HEK293T (cell line): Measurements from ENCODE around the gene GFRA1.

Source experiments
- BHLHE40 ChIP-seq: fragments of 450-650 bp; IDR thresholded peaks from 2 replicates; pipeline ENCODE4 v1.6.1; 2016; ENCODE audit warnings: mild to moderate bottlenecking, moderate library complexity, borderline replicate concordance
- FOXM1 ChIP-seq: fragments of 450-650 bp; IDR thresholded peaks from 2 replicates; pipeline ENCODE4 v1.6.1; 2017; ENCODE audit warnings: mild to moderate bottlenecking, borderline replicate concordance
- PKNOX1 ChIP-seq: fragments of 450-650 bp; IDR thresholded peaks from 2 replicates; pipeline ENCODE4 v1.6.1; 2016
- SP1 ChIP-seq: fragments of 450-650 bp; IDR thresholded peaks from 2 replicates; pipeline ENCODE4 v1.6.1; 2017
- SUZ12 ChIP-seq: fragments of 450-650 bp; IDR thresholded peaks from 2 replicates; pipeline ENCODE4 v1.6.1; 2016; ENCODE audit warnings: mild to moderate bottlenecking
- TARDBP ChIP-seq: fragments of 450-650 bp; IDR thresholded peaks from 2 replicates; pipeline ENCODE4 v1.6.1; 2016

- no peak for TF ChIP-seq SUZ12
- TF ChIP-seq BHLHE40 = no peak
- TF ChIP-seq FOXM1 = no peak
- no peak for TF ChIP-seq TARDBP
- TF ChIP-seq PKNOX1 = no peak
- TF ChIP-seq SP1 = no peak
These were observed 63.9 kb downstream of the GFRA1 start for GRCh38 chr10:116208956-116209567.
